H9 (cell line): ENCODE data around the gene CASQ1. TPM values are rescaled to one million over a fixed set of nuclear protein-coding genes. Genes with fewer than 3 reads are reported as not detected.

ENCODE experiments used
- DNase-seq: peaks from one replicate; pipeline ENCODE4 v3.0.0-alpha.2; 2017
- H2AFZ ChIP-seq: one replicate; pipeline ENCODE4 v1.6.1; 2013; ENCODE audit warnings: mild to moderate bottlenecking, low read length, control low read depth, moderate library complexity
- H2AK5ac ChIP-seq: 2 replicates; pipeline ENCODE4 v1.6.1; 2013; ENCODE audit warnings: low read length, control low read depth, mixed read lengths; ENCODE audit not compliant: insufficient read length
- H2BK120ac ChIP-seq: one replicate; pipeline ENCODE4 v1.6.1; 2013; ENCODE audit warnings: low read depth, mild to moderate bottlenecking, low read length, control low read depth, inconsistent platforms; ENCODE audit not compliant: poor library complexity, severe bottlenecking
- H2BK12ac ChIP-seq: 2 replicates; pipeline ENCODE4 v1.6.1; 2013; ENCODE audit warnings: low read length, control low read depth, mixed read lengths, low read depth; ENCODE audit not compliant: insufficient read length
- H2BK15ac ChIP-seq: 2 replicates; pipeline ENCODE4 v1.6.1; 2013; ENCODE audit warnings: low read depth, low read length, control low read depth
- H2BK20ac ChIP-seq: one replicate; pipeline ENCODE4 v1.6.1; 2013; ENCODE audit warnings: low read depth, mild to moderate bottlenecking, low read length, control low read depth, inconsistent platforms; ENCODE audit not compliant: poor library complexity, severe bottlenecking
- H2BK5ac ChIP-seq: 2 replicates; pipeline ENCODE4 v1.6.1; 2013; ENCODE audit warnings: low read length, control low read depth, mixed read lengths; ENCODE audit not compliant: insufficient read length
- H3K14ac ChIP-seq: 2 replicates; pipeline ENCODE4 v1.6.1; 2013; ENCODE audit warnings: low read length, control low read depth; ENCODE audit not compliant: insufficient read depth
- H3K18ac ChIP-seq: 2 replicates; pipeline ENCODE4 v1.6.1; 2013; ENCODE audit warnings: low read depth, mild to moderate bottlenecking, mixed read lengths, low read length, control low read depth; ENCODE audit not compliant: insufficient read length
- H3K23ac ChIP-seq: 2 replicates; pipeline ENCODE4 v1.6.1; 2013; ENCODE audit warnings: low read length, control low read depth, mixed read lengths, low read depth; ENCODE audit not compliant: insufficient read length
- H3K23me2 ChIP-seq: 2 replicates; pipeline ENCODE4 v1.6.1; 2013; ENCODE audit warnings: low read depth, mild to moderate bottlenecking, mixed read lengths, low read length, control low read depth; ENCODE audit not compliant: insufficient read length, poor library complexity, severe bottlenecking
- H3K27ac ChIP-seq: 2 replicates; pipeline ENCODE4 v1.5.1; 2013; ENCODE audit warnings: low read length, control low read depth, mixed read lengths, low read depth; ENCODE audit not compliant: insufficient read length
- H3K27me3 ChIP-seq: 2 replicates; pipeline ENCODE4 v1.6.1; 2013; ENCODE audit warnings: low read length, control low read depth, inconsistent platforms; ENCODE audit not compliant: insufficient read depth
- H3K4ac ChIP-seq: 2 replicates; pipeline ENCODE4 v1.6.1; 2013; ENCODE audit warnings: low read depth, mild to moderate bottlenecking, control low read depth, inconsistent platforms, low read length, moderate library complexity
- H3K4me1 ChIP-seq: 2 replicates; pipeline ENCODE4 v1.6.1; 2013; ENCODE audit warnings: low read length, control low read depth, inconsistent platforms; ENCODE audit not compliant: insufficient read depth
- H3K4me2 ChIP-seq: 2 replicates; pipeline ENCODE4 v1.6.1; 2013; ENCODE audit warnings: low read length, control low read depth, mixed read lengths; ENCODE audit not compliant: insufficient read length, insufficient read depth
- H3K56ac ChIP-seq: 2 replicates; pipeline ENCODE4 v1.6.1; 2013; ENCODE audit warnings: low read depth, mild to moderate bottlenecking, mixed read lengths, low read length, control low read depth; ENCODE audit not compliant: insufficient read length
- H3K79me1 ChIP-seq: 2 replicates; pipeline ENCODE4 v1.6.1; 2013; ENCODE audit warnings: low read depth, mild to moderate bottlenecking, moderate library complexity, low read length, control low read depth, inconsistent platforms; ENCODE audit not compliant: insufficient read depth, poor library complexity, severe bottlenecking
- H3K79me2 ChIP-seq: 2 replicates; pipeline ENCODE4 v1.6.1; 2013; ENCODE audit warnings: low read length, control low read depth, inconsistent platforms; ENCODE audit not compliant: insufficient read depth
- H3K9ac ChIP-seq: 2 replicates; pipeline ENCODE4 v1.6.1; 2013; ENCODE audit warnings: low read length, control low read depth, mixed read lengths; ENCODE audit not compliant: insufficient read length; ENCODE audit errors: extremely low read depth
- H3K9me3 ChIP-seq: one replicate; pipeline ENCODE4 v1.6.1; 2013; ENCODE audit warnings: low read depth, low read length, inconsistent platforms; ENCODE audit not compliant: control insufficient read depth
- H3T11ph ChIP-seq: one replicate; pipeline ENCODE4 v1.6.1; 2013; ENCODE audit warnings: mild to moderate bottlenecking, low read length, control low read depth, inconsistent platforms
- H4K20me1 ChIP-seq: one replicate; pipeline ENCODE4 v1.6.1; 2013; ENCODE audit not compliant: control insufficient read depth, insufficient read length, insufficient read depth
- H4K5ac ChIP-seq: 2 replicates; pipeline ENCODE4 v1.6.1; 2013; ENCODE audit warnings: low read depth, mild to moderate bottlenecking, mixed read lengths, low read length, control low read depth; ENCODE audit not compliant: insufficient read length
- H4K8ac ChIP-seq: replicated peaks from 2 replicates; pipeline ENCODE4 v1.6.1; 2013; ENCODE audit warnings: low read length, control low read depth, mixed read lengths, low read depth; ENCODE audit not compliant: insufficient read length
- H4K91ac ChIP-seq: 2 replicates; pipeline ENCODE4 v1.6.1; 2013; ENCODE audit warnings: low read depth, mild to moderate bottlenecking, moderate library complexity, mixed read lengths, low read length, control low read depth; ENCODE audit not compliant: insufficient read length
- H3K27ac Mint-ChIP-seq, 3 experiments: 2 replicates in 2 of 3; 3 replicates in 1 of 3; pipeline ENCODE4 v1.8.0; 2020 to 2021; ENCODE audit warnings: mixed read lengths in 3 of 3, mild to moderate bottlenecking in 1 of 3, moderate library complexity in 1 of 3
- H3K27me3 Mint-ChIP-seq: 2 replicates; pipeline ENCODE4 v1.8.0; 2021; ENCODE audit warnings: low read depth, mild to moderate bottlenecking, moderate library complexity, mixed read lengths
- H3K36me3 Mint-ChIP-seq, 3 experiments: 2 replicates in 2 of 3; 3 replicates in 1 of 3; pipeline ENCODE4 v1.8.0; 2020 to 2021; ENCODE audit warnings: low read depth in 3 of 3, mixed read lengths in 3 of 3; ENCODE audit not compliant: insufficient read depth in 1 of 3
- H3K4me1 Mint-ChIP-seq, 2 experiments: 2 replicates each; pipeline ENCODE4 v1.8.0; 2020; ENCODE audit warnings: mixed read lengths in 2 of 2
- H3K4me3 Mint-ChIP-seq, 2 experiments: 2 replicates in 1 of 2; 3 replicates in 1 of 2; pipeline ENCODE4 v1.8.0; 2020 to 2021; ENCODE audit warnings: mild to moderate bottlenecking in 2 of 2, mixed read lengths in 2 of 2, moderate library complexity in 1 of 2
- H3K9me3 Mint-ChIP-seq, 2 experiments: 2 replicates in 1 of 2; 3 replicates in 1 of 2; pipeline ENCODE4 v1.8.0; 2020; ENCODE audit warnings: mild to moderate bottlenecking in 2 of 2, mixed read lengths in 2 of 2, moderate library complexity in 1 of 2
- WGBS: extraction: QIAGEN DNeasy Blood & Tissue Kit; methylation state at CpG from one replicate; pipeline ENCODE4 v1.1.7; 2013; ENCODE audit warnings: missing lambda C conversion rate, low lambda C conversion rate, mixed read lengths; ENCODE audit not compliant: insufficient read length; ENCODE audit errors: extremely low coverage; 5-methylcytosine and 5-hydroxymethylcytosine counted together
- total RNA-seq: library from RNA; stranded (reverse); gene quantifications from 2 replicates; pipeline ENCODE4 v1.2.1, GENCODE V29; 2021
- TF ChIP-seq, protein P1 (sequence below): fragments of 200-600 bp; sonication (generic); conservative IDR thresholded peaks from 3 replicates; pipeline ENCODE4 v1.8.0; 2021; ENCODE audit warnings: antibody characterized with exemption, mild to moderate bottlenecking

CASQ1 gene
- total RNA-seq, 1 experiment from 2014 or later: 0.55 TPM

DNA sequence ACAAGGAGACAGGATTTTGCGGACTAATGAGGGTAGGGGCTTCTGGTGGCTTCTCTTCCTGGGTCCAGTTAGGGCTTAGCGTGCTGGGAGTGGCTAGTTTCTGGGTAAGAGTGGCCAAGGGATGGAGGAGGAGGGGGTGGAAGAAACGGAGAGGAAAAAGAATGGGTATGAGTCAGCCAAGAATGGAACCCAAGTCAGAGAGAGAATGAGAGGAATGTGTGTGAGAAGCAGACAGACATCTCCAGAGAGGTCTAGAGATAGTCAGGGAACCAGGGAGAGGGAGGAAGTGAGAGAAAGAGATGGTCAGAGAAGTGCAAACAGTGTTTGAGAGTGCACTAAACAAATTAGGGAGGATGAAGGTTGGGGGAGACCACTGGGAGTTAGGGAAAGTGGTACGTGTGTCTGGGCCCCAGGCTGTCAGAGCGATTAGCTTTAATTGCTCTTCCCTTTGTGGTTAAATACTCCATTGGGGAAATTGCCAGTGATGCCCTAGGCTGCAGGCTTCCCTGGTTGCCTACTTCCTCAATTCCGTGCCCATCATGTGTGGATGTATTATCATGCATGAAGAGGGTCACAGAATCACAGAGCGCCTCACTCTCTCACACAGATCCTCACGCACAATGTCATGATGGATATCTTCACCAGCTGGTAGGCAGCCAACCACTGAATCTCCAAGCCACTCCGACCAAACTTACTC is 16.2 kb downstream of the CASQ1 start:
- Mint-ChIP-seq H3K27ac (peak overlapping the region in 1 of 3 experiments; percentile 71; a peak in 4 of 7 replicates), H3K36me3 (peaks cover 8 to 45% (median 12%) of the 10 kb centered on the region in 3 experiments; a peak in 6 of 7 replicates), H3K4me3 (peak overlapping the region; percentile 91), H3K9me3 (no peaks in the 10 kb centered on the region), H3K4me1 (peaks cover 62 to 65% of the 10 kb centered on the region in 2 experiments), H3K27me3 (no peaks in the 10 kb centered on the region)
- Histone ChIP-seq H3K56ac (no peak overlapping the region), H3K4ac (no peak overlapping the region), H3K27ac (no peak overlapping the region), H3K14ac (no peak overlapping the region), H3K18ac (no peak overlapping the region), H3K4me2 (peak overlapping the region; percentile 56), H4K20me1 (no peaks in the 10 kb centered on the region), H3K27me3 (no peaks in the 10 kb centered on the region), H4K8ac (no peak overlapping the region), H2BK120ac (no peak overlapping the region), H3K9ac (no peak overlapping the region), H3K4me1 (peaks cover 24% of the 10 kb centered on the region; the same call in 1 of the 2 replicates), H2AK5ac (no peak overlapping the region), H3K23ac (no peak overlapping the region), H3K23me2 (peaks cover 9% of the 10 kb centered on the region), H2BK15ac (no peak overlapping the region), H3K79me2 (no peaks in the 10 kb centered on the region), H3T11ph (no peak overlapping the region), H2BK5ac (no peak overlapping the region), H3K79me1 (no peaks in the 10 kb centered on the region), H4K5ac (no peak overlapping the region), H4K91ac (no peak overlapping the region), H2AFZ (no peak overlapping the region), H2BK12ac (no peak overlapping the region), H3K9me3 (no peaks in the 10 kb centered on the region), H2BK20ac (no peak overlapping the region)
- peak; percentile 57 for DNase-seq
- WGBS: no CpG with 5 or more reads among the region's 9 CpGs
- TF ChIP-seq, protein P1, sequence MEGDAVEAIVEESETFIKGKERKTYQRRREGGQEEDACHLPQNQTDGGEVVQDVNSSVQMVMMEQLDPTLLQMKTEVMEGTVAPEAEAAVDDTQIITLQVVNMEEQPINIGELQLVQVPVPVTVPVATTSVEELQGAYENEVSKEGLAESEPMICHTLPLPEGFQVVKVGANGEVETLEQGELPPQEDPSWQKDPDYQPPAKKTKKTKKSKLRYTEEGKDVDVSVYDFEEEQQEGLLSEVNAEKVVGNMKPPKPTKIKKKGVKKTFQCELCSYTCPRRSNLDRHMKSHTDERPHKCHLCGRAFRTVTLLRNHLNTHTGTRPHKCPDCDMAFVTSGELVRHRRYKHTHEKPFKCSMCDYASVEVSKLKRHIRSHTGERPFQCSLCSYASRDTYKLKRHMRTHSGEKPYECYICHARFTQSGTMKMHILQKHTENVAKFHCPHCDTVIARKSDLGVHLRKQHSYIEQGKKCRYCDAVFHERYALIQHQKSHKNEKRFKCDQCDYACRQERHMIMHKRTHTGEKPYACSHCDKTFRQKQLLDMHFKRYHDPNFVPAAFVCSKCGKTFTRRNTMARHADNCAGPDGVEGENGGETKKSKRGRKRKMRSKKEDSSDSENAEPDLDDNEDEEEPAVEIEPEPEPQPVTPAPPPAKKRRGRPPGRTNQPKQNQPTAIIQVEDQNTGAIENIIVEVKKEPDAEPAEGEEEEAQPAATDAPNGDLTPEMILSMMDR: no peak
